Calu3 (cell line): ENCODE results near the gene NREP. TPM values are rescaled to one million over a fixed set of nuclear protein-coding genes. Genes with fewer than 3 reads are reported as not detected.

Experiments
- BruUV-seq: library from RNA; stranded (reverse); fragments of 400-500 nt; replicated peaks from 2 replicates; lab custom pipeline; 2021; lab: Mats Ljungman, UMichigan
- CTCF ChIA-PET: fragments of 300-600 bp; sonication (Branson Sonifier 250); formaldehyde crosslinking; loops from one replicate; lab custom pipeline; 2022; ENCODE audit warnings: antibody characterized with exemption; lab: Charles Lee
- DNase-seq: peaks from one replicate; pipeline ENCODE4 v3.0.0; 2022
- H3K27ac Mint-ChIP-seq: one replicate; pipeline ENCODE4 v1.8.0; 2022; ENCODE audit warnings: mixed read lengths; ENCODE audit not compliant: unreplicated experiment
- H3K27me3 Mint-ChIP-seq: one replicate; pipeline ENCODE4 v1.8.0; 2022; ENCODE audit warnings: mixed read lengths; ENCODE audit not compliant: unreplicated experiment
- H3K36me3 Mint-ChIP-seq: one replicate; pipeline ENCODE4 v1.8.0; 2022; ENCODE audit warnings: mild to moderate bottlenecking, moderate library complexity, mixed read lengths; ENCODE audit not compliant: insufficient read depth, unreplicated experiment
- H3K4me1 Mint-ChIP-seq: one replicate; pipeline ENCODE4 v1.8.0; 2022; ENCODE audit warnings: mild to moderate bottlenecking, low read depth, mixed read lengths; ENCODE audit not compliant: unreplicated experiment
- H3K4me3 Mint-ChIP-seq: one replicate; pipeline ENCODE4 v1.8.0; 2022; ENCODE audit warnings: mild to moderate bottlenecking, low read depth, moderate library complexity, mixed read lengths; ENCODE audit not compliant: unreplicated experiment
- H3K9me3 Mint-ChIP-seq: one replicate; pipeline ENCODE4 v1.8.0; 2022; ENCODE audit warnings: low read depth, mixed read lengths; ENCODE audit not compliant: unreplicated experiment
- intact Hi-C: fragments of 100-400 bp; cut with micrococcal nuclease; formaldehyde crosslinking; loops from one replicate; pipeline ENCODE4 v1.10.0; 2022; ENCODE audit not compliant: unreplicated experiment
- total RNA-seq: library from RNA; stranded (reverse); gene quantifications from 2 replicates; pipeline ENCODE4 v1.2.3, GENCODE V29; 2022
- TF ChIP-seq, protein P1 (sequence below): fragments of 200-600 bp; IDR thresholded peaks from one replicate; pipeline ENCODE4 v1.8.0; 2022; ENCODE audit warnings: antibody characterized with exemption; ENCODE audit not compliant: unreplicated experiment

NREP gene
- total RNA-seq, 1 experiment from 2014 or later, result 24.6 TPM

DNA sequence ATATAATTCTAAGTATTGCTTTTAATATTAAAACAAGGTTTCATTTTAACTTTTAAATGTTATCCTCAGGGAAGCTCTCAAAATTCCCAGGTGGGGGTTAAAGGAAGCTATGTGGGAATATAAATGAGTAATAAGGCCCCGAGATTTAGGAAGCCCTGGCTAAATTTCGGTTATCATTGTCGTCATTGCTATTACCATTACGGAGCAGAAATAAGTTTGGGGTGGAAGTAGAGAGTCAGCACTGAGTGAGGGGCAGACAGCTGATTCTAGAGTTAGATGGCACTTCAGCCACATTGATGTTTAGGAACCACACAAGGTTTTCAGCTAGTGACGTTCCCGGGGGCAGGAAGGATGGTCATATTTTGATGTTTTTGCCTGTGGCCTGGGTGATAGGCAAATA, 74.9 kb downstream of the NREP start:
- Mint-ChIP-seq H3K36me3 (peaks cover 6% of the 10 kb centered on the region), H3K27me3 (no peaks in the 10 kb centered on the region), H3K9me3 (no peaks in the 10 kb centered on the region), H3K4me1 (peaks cover 21% of the 10 kb centered on the region), H3K4me3 (no peak overlapping the region), H3K27ac (peak overlapping the region; percentile 91)
- DNase-seq, result no peak
- intact Hi-C loops, result loop anchor here (5.0 to 10.0 kb wide), 3 partner anchors 93 to 153 kb away; no protein-coding TSS in a partner anchor
- CTCF ChIA-PET, result no interaction called here
- BruUV-seq, result no TSS peak
- TF ChIP-seq, protein P1, sequence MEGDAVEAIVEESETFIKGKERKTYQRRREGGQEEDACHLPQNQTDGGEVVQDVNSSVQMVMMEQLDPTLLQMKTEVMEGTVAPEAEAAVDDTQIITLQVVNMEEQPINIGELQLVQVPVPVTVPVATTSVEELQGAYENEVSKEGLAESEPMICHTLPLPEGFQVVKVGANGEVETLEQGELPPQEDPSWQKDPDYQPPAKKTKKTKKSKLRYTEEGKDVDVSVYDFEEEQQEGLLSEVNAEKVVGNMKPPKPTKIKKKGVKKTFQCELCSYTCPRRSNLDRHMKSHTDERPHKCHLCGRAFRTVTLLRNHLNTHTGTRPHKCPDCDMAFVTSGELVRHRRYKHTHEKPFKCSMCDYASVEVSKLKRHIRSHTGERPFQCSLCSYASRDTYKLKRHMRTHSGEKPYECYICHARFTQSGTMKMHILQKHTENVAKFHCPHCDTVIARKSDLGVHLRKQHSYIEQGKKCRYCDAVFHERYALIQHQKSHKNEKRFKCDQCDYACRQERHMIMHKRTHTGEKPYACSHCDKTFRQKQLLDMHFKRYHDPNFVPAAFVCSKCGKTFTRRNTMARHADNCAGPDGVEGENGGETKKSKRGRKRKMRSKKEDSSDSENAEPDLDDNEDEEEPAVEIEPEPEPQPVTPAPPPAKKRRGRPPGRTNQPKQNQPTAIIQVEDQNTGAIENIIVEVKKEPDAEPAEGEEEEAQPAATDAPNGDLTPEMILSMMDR, result no peak

DNA sequence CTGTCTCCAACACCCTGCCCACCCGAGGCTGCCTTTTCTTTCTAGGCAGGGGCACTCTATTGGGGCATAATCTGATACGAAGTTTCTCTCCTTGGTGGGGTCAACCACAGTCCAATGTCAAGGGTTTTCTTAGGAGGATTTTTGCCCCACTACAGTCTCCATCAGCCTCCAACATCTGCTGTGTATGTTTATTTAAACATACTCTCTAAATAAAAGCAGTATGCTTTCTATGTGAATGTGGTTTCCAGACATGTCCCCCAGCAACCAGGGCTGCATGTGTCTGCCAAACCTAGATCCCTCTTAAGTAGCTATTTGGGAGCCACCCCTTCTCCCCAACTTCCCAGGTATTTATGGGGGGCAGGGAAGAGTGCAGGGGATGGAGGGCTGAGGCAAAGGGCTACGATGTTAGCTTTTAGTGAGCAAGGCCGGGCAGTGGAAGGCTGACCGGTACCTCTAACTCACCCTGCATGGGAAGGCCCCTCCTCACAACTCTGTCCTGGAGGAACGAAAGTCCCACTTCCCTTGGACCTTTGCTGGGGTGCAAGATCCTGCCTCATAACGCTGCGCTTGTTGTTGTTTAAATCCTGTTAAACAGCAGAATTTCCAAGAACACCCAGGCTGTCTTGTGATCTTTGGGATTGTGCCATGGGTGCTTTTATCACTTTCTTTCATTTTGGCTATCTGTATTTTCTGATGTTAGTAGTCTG, 75.4 kb downstream of the NREP start:
- peak overlapping the region; percentile 22 for H3K4me3 Mint-ChIP-seq
- TF ChIP-seq, protein P1, result no peak
- intact Hi-C loops, result loop anchor here (5.0 to 10.0 kb wide), 3 partner anchors 93 to 153 kb away; no protein-coding TSS in a partner anchor
- no peaks in the 10 kb centered on the region for H3K27me3 Mint-ChIP-seq
- H3K4me1 Mint-ChIP-seq, result peaks cover 21% of the 10 kb centered on the region
- no TSS peak for BruUV-seq
- peak overlapping the region; percentile 91 for H3K27ac Mint-ChIP-seq
- DNase-seq, result no peak
- H3K9me3 Mint-ChIP-seq, result no peaks in the 10 kb centered on the region
- CTCF ChIA-PET, result no interaction called here
- peaks cover 6% of the 10 kb centered on the region for H3K36me3 Mint-ChIP-seq

DNA sequence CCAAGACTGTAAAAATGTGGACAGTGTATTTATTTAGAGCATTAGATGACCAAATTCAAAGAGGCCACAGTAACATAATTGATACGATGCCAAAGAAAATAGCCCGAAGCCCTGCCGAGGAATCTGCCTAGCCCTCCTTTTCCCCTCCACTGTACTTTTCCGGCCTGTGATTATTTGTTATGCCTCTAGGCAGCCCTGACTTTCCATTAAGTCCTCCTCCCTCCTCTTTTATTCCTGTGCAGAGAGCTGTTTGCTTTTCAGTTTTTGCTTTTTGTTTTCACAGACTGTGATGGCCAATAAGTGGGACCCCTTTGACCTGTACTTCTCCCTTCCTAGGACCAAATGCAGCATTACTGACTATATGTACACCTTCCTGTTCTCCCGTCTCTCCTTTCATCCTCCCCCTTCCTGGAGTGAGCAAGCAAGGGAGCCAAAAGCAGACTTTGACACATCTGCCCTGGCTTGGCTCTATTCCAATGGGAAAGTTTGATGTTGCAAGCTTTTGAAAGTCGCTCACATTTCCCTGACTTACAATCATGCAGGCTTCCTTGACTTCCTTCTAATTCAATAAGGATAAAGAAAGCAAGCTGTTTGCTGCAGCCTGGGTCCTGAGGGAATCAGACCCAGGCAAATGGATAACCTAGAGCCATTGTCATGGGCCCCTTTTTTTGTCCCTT, 76.1 kb downstream of the NREP start:
- peaks cover 6% of the 10 kb centered on the region for H3K36me3 Mint-ChIP-seq
- CTCF ChIA-PET, result interaction anchor here (0.9 kb wide), 1 partner anchor 13 kb away, joined by 5 read pairs; no protein-coding TSS in a partner anchor
- no peaks in the 10 kb centered on the region for H3K9me3 Mint-ChIP-seq
- intact Hi-C loops, result loop anchor here (5.0 to 10.0 kb wide), 3 partner anchors 94 to 154 kb away; no protein-coding TSS in a partner anchor
- DNase-seq, result peak; percentile 82
- H3K4me1 Mint-ChIP-seq, result peaks cover 21% of the 10 kb centered on the region
- H3K27ac Mint-ChIP-seq, result peak overlapping the region; percentile 91
- TF ChIP-seq, protein P1, result no peak
- no TSS peak for BruUV-seq
- H3K4me3 Mint-ChIP-seq, result peak overlapping the region; percentile 22
- no peaks in the 10 kb centered on the region for H3K27me3 Mint-ChIP-seq

DNA sequence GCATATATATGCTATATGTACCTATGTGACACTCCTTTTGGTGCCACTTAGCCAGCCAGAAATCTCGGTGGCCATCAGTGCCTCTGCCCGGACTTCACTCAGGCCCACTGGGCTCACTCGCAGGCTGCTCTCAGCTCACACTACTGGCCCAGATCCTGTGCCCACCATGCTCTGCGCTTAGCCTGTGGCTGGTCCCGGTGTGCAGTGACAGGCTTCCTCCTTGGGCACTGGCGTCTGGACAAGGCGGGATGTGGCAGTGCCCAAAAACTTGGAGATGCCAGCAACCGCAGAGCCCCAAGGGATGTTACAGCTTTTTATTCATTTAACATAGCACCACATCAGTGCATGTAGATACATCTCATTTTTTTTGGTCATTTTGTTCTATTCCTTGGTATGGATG, 77.4 kb downstream of the NREP start:
- H3K9me3 Mint-ChIP-seq, result no peaks in the 10 kb centered on the region
- intact Hi-C loops, result loop anchor here (5.0 to 10.0 kb wide), 3 partner anchors 95 to 155 kb away; no protein-coding TSS in a partner anchor
- no peaks in the 10 kb centered on the region for H3K27me3 Mint-ChIP-seq
- CTCF ChIA-PET, result no interaction called here
- peaks cover 6% of the 10 kb centered on the region for H3K36me3 Mint-ChIP-seq
- no peak overlapping the region for H3K27ac Mint-ChIP-seq
- no TSS peak for BruUV-seq
- no peak overlapping the region for H3K4me3 Mint-ChIP-seq
- peaks cover 21% of the 10 kb centered on the region for H3K4me1 Mint-ChIP-seq
- no peak for DNase-seq
- TF ChIP-seq, protein P1, result no peak

Other genes starting within 250 kb of the NREP start
- 65.0 and 66.6 TPM in 2 replicates for gene STARD4, start 244.7 kb downstream of the NREP start, total RNA-seq